Mucosa of stomach (tissue), 1 donor: Measurements from ENCODE around the gene GNL2.

Source experiments
- H3K27me3 ChIP-seq: one replicate; pipeline ENCODE4 v1.7.0; 2013; ENCODE audit warnings: mild to moderate bottlenecking, low read length; ENCODE audit not compliant: control insufficient read depth, insufficient read depth
- H3K36me3 ChIP-seq: one replicate; pipeline ENCODE4 v1.7.0; 2013; ENCODE audit warnings: low read length; ENCODE audit not compliant: control insufficient read depth, insufficient read depth
- H3K4me1 ChIP-seq: one replicate; pipeline ENCODE4 v1.7.0; 2013; ENCODE audit warnings: mild to moderate bottlenecking, low read length; ENCODE audit not compliant: control insufficient read depth, insufficient read depth
- H3K4me3 ChIP-seq: one replicate; pipeline ENCODE4 v1.7.0; 2013; ENCODE audit warnings: low read length
- H3K9ac ChIP-seq: one replicate; pipeline ENCODE4 v1.7.0; 2013; ENCODE audit warnings: mild to moderate bottlenecking, low read length, moderate library complexity
- H3K9me3 ChIP-seq: one replicate; pipeline ENCODE4 v1.7.0; 2013; ENCODE audit warnings: mild to moderate bottlenecking, low read length, moderate library complexity; ENCODE audit not compliant: control insufficient read depth
- donor health status: Pancreatic carcinoma.

The GNL2 gene

GRCh38 chr1:37595440-37596181 is at the start of gene GNL2:
TSS of gene GNL2 (minus strand) at chr1:37595937. CDS start at chr1:37595822, 115 bp downstream.
- Histone ChIP-seq H3K9me3 (no peaks in the 10 kb centered on the region), H3K9ac (peak within 1 kb of the TSS; percentile 75), H3K4me3 (peak within 1 kb of the TSS; percentile 64), H3K4me1 (peaks cover 13% of the 10 kb centered on the region), H3K36me3 (no peaks in the 10 kb centered on the region), H3K27me3 (no peaks in the 10 kb centered on the region)

- H3K9ac ChIP-seq = no peak overlapping the region
- H3K9me3 ChIP-seq = no peaks in the 10 kb centered on the region
- H3K4me3 ChIP-seq = no peak overlapping the region
- H3K4me1 ChIP-seq = no peaks in the 10 kb centered on the region
- H3K36me3 ChIP-seq = no peaks in the 10 kb centered on the region
- H3K27me3 ChIP-seq = peaks cover 18% of the 10 kb centered on the region
Observed at GRCh38 chr1:37641059-37641458, 45.3 kb upstream of the GNL2 start.

GRCh38 chr1:37636435-37636834 is 40.7 kb upstream of the GNL2 start:
- Histone ChIP-seq H3K4me1 (no peaks in the 10 kb centered on the region), H3K27me3 (peaks cover 60% of the 10 kb centered on the region), H3K9me3 (no peaks in the 10 kb centered on the region), H3K36me3 (no peaks in the 10 kb centered on the region), H3K4me3 (no peak overlapping the region), H3K9ac (no peak overlapping the region)

- Histone ChIP-seq H3K4me1 (no peaks in the 10 kb centered on the region), H3K4me3 (no peak overlapping the region), H3K9me3 (no peaks in the 10 kb centered on the region), H3K27me3 (peaks cover 72% of the 10 kb centered on the region), H3K9ac (no peak overlapping the region), H3K36me3 (no peaks in the 10 kb centered on the region)
Observed at GRCh38 chr1:37634992-37635902, 39.5 kb upstream of the GNL2 start.

- Histone ChIP-seq H3K4me1 (no peaks in the 10 kb centered on the region), H3K9me3 (no peaks in the 10 kb centered on the region), H3K4me3 (no peak within 1 kb of the TSS), H3K36me3 (no peaks in the 10 kb centered on the region), H3K9ac (no peak within 1 kb of the TSS), H3K27me3 (peaks cover 77% of the 10 kb centered on the region)
Observed at GRCh38 chr1:37634244-37634991, 38.7 kb upstream of the GNL2 start, which contains the start of gene RSPO1. TSS of gene RSPO1 (minus strand) at chr1:37634892. CDS start at chr1:37629661, 5,231 bp downstream.

- H3K27me3 ChIP-seq = peaks cover 76% of the 10 kb centered on the region
- H3K36me3 ChIP-seq = no peaks in the 10 kb centered on the region
- H3K9ac ChIP-seq = no peak overlapping the region
- H3K4me3 ChIP-seq = no peak overlapping the region
- no peaks in the 10 kb centered on the region for H3K4me1 ChIP-seq
- H3K9me3 ChIP-seq = no peaks in the 10 kb centered on the region
Observed at GRCh38 chr1:37633938-37634243, 38.2 kb upstream of the GNL2 start.

- no peak overlapping the region for H3K4me3 ChIP-seq
- H3K9ac ChIP-seq = no peak overlapping the region
- H3K4me1 ChIP-seq = no peaks in the 10 kb centered on the region
- no peaks in the 10 kb centered on the region for H3K36me3 ChIP-seq
- H3K27me3 ChIP-seq = peaks cover 76% of the 10 kb centered on the region
- H3K9me3 ChIP-seq = no peaks in the 10 kb centered on the region
Observed at GRCh38 chr1:37633040-37633937, 37.6 kb upstream of the GNL2 start.

GRCh38 chr1:37631036-37631435 is 35.3 kb upstream of the GNL2 start:
- Histone ChIP-seq H3K9ac (no peak overlapping the region), H3K27me3 (peaks cover 78% of the 10 kb centered on the region)

GRCh38 chr1:37630426-37631028 is 34.8 kb upstream of the GNL2 start:
- H3K9ac ChIP-seq = no peak overlapping the region
- peaks cover 73% of the 10 kb centered on the region for H3K27me3 ChIP-seq
- no peaks in the 10 kb centered on the region for H3K9me3 ChIP-seq
- H3K36me3 ChIP-seq = no peaks in the 10 kb centered on the region
- H3K4me1 ChIP-seq = no peaks in the 10 kb centered on the region
- H3K4me3 ChIP-seq = no peak overlapping the region

More at GRCh38 chr1:37631036-37631435, 35.3 kb upstream of the GNL2 start:
- H3K4me1 ChIP-seq = no peaks in the 10 kb centered on the region
- H3K9me3 ChIP-seq = no peaks in the 10 kb centered on the region
- H3K4me3 ChIP-seq = no peak overlapping the region
- H3K36me3 ChIP-seq = no peaks in the 10 kb centered on the region

- Histone ChIP-seq H3K4me1 (no peaks in the 10 kb centered on the region), H3K9ac (no peak overlapping the region), H3K4me3 (no peak overlapping the region), H3K27me3 (peaks cover 71% of the 10 kb centered on the region), H3K36me3 (no peaks in the 10 kb centered on the region), H3K9me3 (no peaks in the 10 kb centered on the region)
Observed at GRCh38 chr1:37629726-37630425, 34.1 kb upstream of the GNL2 start.
